ENCODE results near the gene EXOC3L4. TPM values are rescaled to one million over a fixed set of nuclear protein-coding genes. Genes with fewer than 3 reads are reported as not detected.

The EXOC3L4 gene
- total RNA-seq, 1 experiment from 2014 or later: 10.9 TPM

DNA sequence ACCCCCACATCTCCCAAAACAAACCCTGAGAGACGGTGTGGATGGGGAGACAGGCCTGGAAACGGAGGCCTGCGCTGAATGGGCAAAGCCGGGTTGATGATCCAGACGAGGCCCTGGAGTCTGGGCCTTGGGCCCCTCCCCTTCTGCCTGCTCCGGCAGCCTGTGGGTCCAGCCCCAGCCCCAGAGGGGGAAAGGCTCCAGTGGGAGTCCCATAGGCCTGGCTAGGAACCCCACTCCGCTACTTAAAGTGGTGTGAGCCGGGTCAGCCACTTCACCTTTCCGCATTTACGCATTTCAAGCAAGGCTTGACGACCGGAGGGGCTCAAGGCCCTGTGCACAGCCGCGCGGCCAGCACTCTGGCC, 28.0 kb downstream of the EXOC3L4 start:
- H3K27ac Mint-ChIP-seq (ENCODE audit: unreplicated experiment): peak overlapping the region; percentile 27
- H3K4me1 Mint-ChIP-seq (ENCODE audit: low read depth, unreplicated experiment): peaks cover 29% of the 10 kb centered on the region
- intact Hi-C loops (cut with micrococcal nuclease; ENCODE audit: unreplicated experiment): no loop called here
- no peaks in the 10 kb centered on the region for H3K9me3 Mint-ChIP-seq (ENCODE audit: low read depth, unreplicated experiment)
- CTCF ChIA-PET: no interaction called here
- no TSS peak for BruUV-seq (replicated peaks)
- H3K36me3 Mint-ChIP-seq (ENCODE audit: insufficient read depth, unreplicated experiment): peaks cover 46% of the 10 kb centered on the region
- no peaks in the 10 kb centered on the region for H3K27me3 Mint-ChIP-seq (ENCODE audit: unreplicated experiment)
- no peak for DNase-seq
- TF ChIP-seq, protein P1, sequence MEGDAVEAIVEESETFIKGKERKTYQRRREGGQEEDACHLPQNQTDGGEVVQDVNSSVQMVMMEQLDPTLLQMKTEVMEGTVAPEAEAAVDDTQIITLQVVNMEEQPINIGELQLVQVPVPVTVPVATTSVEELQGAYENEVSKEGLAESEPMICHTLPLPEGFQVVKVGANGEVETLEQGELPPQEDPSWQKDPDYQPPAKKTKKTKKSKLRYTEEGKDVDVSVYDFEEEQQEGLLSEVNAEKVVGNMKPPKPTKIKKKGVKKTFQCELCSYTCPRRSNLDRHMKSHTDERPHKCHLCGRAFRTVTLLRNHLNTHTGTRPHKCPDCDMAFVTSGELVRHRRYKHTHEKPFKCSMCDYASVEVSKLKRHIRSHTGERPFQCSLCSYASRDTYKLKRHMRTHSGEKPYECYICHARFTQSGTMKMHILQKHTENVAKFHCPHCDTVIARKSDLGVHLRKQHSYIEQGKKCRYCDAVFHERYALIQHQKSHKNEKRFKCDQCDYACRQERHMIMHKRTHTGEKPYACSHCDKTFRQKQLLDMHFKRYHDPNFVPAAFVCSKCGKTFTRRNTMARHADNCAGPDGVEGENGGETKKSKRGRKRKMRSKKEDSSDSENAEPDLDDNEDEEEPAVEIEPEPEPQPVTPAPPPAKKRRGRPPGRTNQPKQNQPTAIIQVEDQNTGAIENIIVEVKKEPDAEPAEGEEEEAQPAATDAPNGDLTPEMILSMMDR (IDR thresholded peaks at IDR 0.05; ENCODE audit: unreplicated experiment): no peak
- peak overlapping the region; percentile 78 for H3K4me3 Mint-ChIP-seq (ENCODE audit: low read depth, unreplicated experiment)

- no TSS peak for BruUV-seq (replicated peaks)
- peaks cover 35% of the 10 kb centered on the region for H3K4me1 Mint-ChIP-seq (ENCODE audit: low read depth, unreplicated experiment)
- no peak for DNase-seq
- TF ChIP-seq, protein P1 (IDR thresholded peaks at IDR 0.05; ENCODE audit: unreplicated experiment): no peak
- intact Hi-C loops (cut with micrococcal nuclease; ENCODE audit: unreplicated experiment): no loop called here
- CTCF ChIA-PET: interaction anchor here (0.8 to 0.9 kb wide), 2 partner anchors 14 to 18 kb away, joined by 3 to 4 read pairs; no protein-coding TSS in a partner anchor
- no peaks in the 10 kb centered on the region for H3K27me3 Mint-ChIP-seq (ENCODE audit: unreplicated experiment)
- peaks cover 51% of the 10 kb centered on the region for H3K36me3 Mint-ChIP-seq (ENCODE audit: insufficient read depth, unreplicated experiment)
- H3K27ac Mint-ChIP-seq (ENCODE audit: unreplicated experiment): peak within 1 kb of the TSS; percentile 49
- H3K9me3 Mint-ChIP-seq (ENCODE audit: low read depth, unreplicated experiment): no peaks in the 10 kb centered on the region
- H3K4me3 Mint-ChIP-seq (ENCODE audit: low read depth, unreplicated experiment): peak within 1 kb of the TSS; percentile 78
These were observed 28.6 kb downstream of the EXOC3L4 start, which contains the start of gene TNFAIP2 for GRCh38 chr14:103122947-103123633. Gene TNFAIP2, plus strand, starts transcription at chr14:103123461. Its CDS starts 2,997 bp downstream, at chr14:103126458.

GRCh38 chr14:103123634-103124500, 29.3 kb downstream of the EXOC3L4 start:
- CTCF ChIA-PET: interaction anchor here (0.6 to 0.9 kb wide), 3 partner anchors 13 to 157 kb away, joined by 3 to 4 read pairs (median 3); no protein-coding TSS in a partner anchor
- H3K4me3 Mint-ChIP-seq (ENCODE audit: low read depth, unreplicated experiment): peak overlapping the region; percentile 78
- DNase-seq: peak; percentile 64
- intact Hi-C loops (cut with micrococcal nuclease; ENCODE audit: unreplicated experiment): no loop called here
- no peaks in the 10 kb centered on the region for H3K9me3 Mint-ChIP-seq (ENCODE audit: low read depth, unreplicated experiment)
- peaks cover 54% of the 10 kb centered on the region for H3K36me3 Mint-ChIP-seq (ENCODE audit: insufficient read depth, unreplicated experiment)
- TSS peak; percentile 76 for BruUV-seq (replicated peaks)
- no peaks in the 10 kb centered on the region for H3K27me3 Mint-ChIP-seq (ENCODE audit: unreplicated experiment)
- peak overlapping the region; percentile 49 for H3K27ac Mint-ChIP-seq (ENCODE audit: unreplicated experiment)
- H3K4me1 Mint-ChIP-seq (ENCODE audit: low read depth, unreplicated experiment): peaks cover 42% of the 10 kb centered on the region
- TF ChIP-seq, protein P1 (IDR thresholded peaks at IDR 0.05; ENCODE audit: unreplicated experiment): no peak

GRCh38 chr14:103124501-103125001, 30.0 kb downstream of the EXOC3L4 start:
- Mint-ChIP-seq H3K36me3 (ENCODE audit: insufficient read depth, unreplicated experiment) (peaks cover 56% of the 10 kb centered on the region), H3K4me1 (ENCODE audit: low read depth, unreplicated experiment) (peaks cover 49% of the 10 kb centered on the region), H3K27me3 (ENCODE audit: unreplicated experiment) (no peaks in the 10 kb centered on the region), H3K4me3 (ENCODE audit: low read depth, unreplicated experiment) (peak overlapping the region; percentile 78), H3K9me3 (ENCODE audit: low read depth, unreplicated experiment) (no peaks in the 10 kb centered on the region), H3K27ac (ENCODE audit: unreplicated experiment) (peak overlapping the region; percentile 49)
- BruUV-seq (replicated peaks): no TSS peak
- no peak for DNase-seq
- CTCF ChIA-PET: no interaction called here
- intact Hi-C loops (cut with micrococcal nuclease; ENCODE audit: unreplicated experiment): no loop called here
- TF ChIP-seq, protein P1 (IDR thresholded peaks at IDR 0.05; ENCODE audit: unreplicated experiment): no peak
